Measurements from ENCODE around the gene RTL10.

The RTL10 gene, protein sequence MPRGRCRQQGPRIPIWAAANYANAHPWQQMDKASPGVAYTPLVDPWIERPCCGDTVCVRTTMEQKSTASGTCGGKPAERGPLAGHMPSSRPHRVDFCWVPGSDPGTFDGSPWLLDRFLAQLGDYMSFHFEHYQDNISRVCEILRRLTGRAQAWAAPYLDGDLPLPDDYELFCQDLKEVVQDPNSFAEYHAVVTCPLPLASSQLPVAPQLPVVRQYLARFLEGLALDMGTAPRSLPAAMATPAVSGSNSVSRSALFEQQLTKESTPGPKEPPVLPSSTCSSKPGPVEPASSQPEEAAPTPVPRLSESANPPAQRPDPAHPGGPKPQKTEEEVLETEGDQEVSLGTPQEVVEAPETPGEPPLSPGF

DNA sequence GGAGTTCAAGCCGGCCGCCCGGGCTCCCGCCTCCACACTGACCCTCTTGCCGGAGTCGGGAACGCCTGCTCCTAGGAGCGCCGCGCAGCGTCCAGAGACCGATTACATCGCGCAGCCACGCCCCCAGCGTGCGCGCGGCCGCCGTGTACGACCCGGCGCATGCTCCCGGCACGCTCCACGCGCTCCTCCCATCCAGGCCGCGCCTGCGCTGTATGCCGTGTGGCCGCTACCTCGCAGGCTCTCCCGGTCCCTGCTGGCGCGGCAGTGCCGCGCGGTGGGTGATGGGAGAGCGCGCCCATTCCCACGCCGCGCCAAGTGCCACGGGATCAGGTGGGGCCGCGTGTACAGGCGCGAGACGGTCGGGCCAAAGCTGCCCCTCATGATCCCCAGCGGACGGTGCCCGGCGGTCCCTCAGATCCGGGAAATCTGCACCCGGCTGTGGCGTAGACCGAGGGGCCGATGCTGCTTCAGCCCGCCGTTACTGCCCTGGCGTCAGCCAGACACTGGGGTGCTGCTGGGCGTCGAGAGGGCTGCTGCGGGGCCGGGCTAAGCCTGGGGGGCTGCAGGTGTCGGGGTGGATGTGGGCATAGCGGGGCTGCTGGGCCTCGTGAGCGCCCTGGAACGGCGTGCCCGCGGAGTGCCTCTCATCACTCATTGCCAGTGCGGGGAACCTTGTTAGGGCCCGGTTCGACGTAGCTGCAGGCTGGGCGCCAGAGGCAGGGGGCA is at the start of gene RTL10, which contains the start of gene GNB1L:
RTL10 (minus strand) TSS at position 97 of the 726 bp plus-strand sequence. CDS start 2,613 bp downstream, outside the sequence.
GNB1L (minus strand) TSS at position 97 of the 726 bp plus-strand sequence. CDS start 33,519 bp downstream, outside the sequence.
- Mint-ChIP-seq H3K27me3 (no peaks in the 10 kb centered on the region), H3K9me3 (no peaks in the 10 kb centered on the region), H3K27ac (peak within 1 kb of the TSS; percentile 95), H3K36me3 (ENCODE audit: low read depth) (peaks cover 37% of the 10 kb centered on the region), H3K4me1 (ENCODE audit: low read depth) (peaks cover 51% of the 10 kb centered on the region), H3K4me3 (peak within 1 kb of the TSS; percentile 96)

DNA sequence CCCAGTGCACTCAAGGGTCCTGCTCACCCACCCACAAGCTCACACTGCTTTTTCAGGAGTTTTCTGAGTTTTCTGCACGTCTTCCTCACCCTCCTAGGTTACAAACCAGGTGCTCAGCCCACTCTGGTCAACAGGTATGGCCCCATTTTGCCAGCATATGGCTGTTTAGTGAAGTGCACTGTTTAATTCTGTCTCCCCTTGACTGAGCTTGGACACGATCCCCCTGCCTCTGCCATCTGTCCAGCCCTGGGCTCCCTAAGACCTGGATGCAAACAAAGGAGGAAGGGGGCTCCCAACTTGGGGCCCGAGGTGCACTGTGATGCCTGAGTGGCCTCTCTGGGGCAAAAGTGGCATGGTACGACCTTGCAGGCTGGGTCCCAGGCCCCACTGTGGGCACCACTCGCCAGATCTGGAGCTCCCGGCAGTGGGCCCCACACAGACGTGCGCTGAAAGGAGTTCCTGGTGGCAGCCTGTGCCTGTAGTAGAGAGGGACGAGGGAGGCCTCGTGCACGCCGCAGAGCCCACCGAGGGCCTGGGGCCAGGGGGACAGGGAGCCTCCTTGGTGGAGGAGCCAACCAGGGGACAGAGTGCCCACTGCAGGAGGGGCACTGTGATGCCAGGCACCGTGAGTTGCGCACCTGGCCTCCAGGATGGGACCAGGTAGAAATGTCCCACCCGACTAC is 49.6 kb upstream of the RTL10 start:
- H3K4me3 Mint-ChIP-seq, result no peak overlapping the region
- H3K9me3 Mint-ChIP-seq, result no peaks in the 10 kb centered on the region
- H3K27ac Mint-ChIP-seq, result no peak overlapping the region
- no peaks in the 10 kb centered on the region for H3K27me3 Mint-ChIP-seq
- H3K36me3 Mint-ChIP-seq (ENCODE audit: low read depth), result peaks cover 8% of the 10 kb centered on the region
- H3K4me1 Mint-ChIP-seq (ENCODE audit: low read depth), result no peaks in the 10 kb centered on the region

DNA sequence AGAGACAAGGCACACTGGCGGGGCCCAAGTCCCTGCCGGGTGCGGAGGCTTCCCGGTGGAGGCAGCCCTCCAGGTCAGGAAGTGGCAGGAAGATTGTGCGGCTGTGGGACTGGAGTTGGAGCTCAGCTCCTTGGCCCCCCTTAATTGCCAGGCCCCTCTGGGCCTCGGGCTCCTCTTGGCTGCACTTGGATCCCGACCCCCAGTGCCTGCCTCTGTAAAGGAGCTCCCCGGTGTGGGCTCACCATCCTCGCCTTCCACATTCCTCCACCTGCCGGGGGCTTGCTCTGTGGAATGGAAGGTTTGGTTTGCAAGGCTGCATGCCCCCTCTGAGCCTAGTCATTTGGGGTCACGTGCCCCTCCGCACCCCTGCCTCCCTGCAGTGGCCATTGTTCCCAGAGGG is 48.8 kb upstream of the RTL10 start:
- Mint-ChIP-seq H3K9me3 (no peaks in the 10 kb centered on the region), H3K4me3 (no peak overlapping the region), H3K36me3 (ENCODE audit: low read depth) (peaks cover 8% of the 10 kb centered on the region), H3K27me3 (no peaks in the 10 kb centered on the region), H3K4me1 (ENCODE audit: low read depth) (no peaks in the 10 kb centered on the region), H3K27ac (no peak overlapping the region)

DNA sequence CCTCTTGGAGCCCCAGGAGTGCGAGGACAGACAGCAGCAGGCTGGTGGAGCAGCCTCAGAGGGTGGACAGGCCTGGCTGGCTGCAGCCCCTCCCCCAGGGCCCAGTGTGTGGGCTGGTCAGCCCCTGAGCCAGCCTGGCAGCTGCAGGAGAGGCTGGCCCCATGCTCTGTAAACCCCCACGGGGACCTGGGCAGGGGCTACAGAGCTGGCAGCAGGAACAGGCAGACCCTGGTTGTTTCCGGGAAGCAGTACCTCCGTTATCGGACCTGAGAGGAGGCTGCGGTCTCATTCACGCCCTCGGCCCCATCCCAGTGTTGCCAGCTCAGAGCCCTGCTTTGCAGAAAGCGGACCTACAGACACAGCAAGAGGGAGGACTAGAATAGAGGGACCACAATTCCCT is 48.4 kb upstream of the RTL10 start:
- H3K36me3 Mint-ChIP-seq (ENCODE audit: low read depth), result peaks cover 8% of the 10 kb centered on the region
- H3K9me3 Mint-ChIP-seq, result no peaks in the 10 kb centered on the region
- no peak overlapping the region for H3K27ac Mint-ChIP-seq
- no peak overlapping the region for H3K4me3 Mint-ChIP-seq
- H3K27me3 Mint-ChIP-seq, result no peaks in the 10 kb centered on the region
- no peaks in the 10 kb centered on the region for H3K4me1 Mint-ChIP-seq (ENCODE audit: low read depth)

DNA sequence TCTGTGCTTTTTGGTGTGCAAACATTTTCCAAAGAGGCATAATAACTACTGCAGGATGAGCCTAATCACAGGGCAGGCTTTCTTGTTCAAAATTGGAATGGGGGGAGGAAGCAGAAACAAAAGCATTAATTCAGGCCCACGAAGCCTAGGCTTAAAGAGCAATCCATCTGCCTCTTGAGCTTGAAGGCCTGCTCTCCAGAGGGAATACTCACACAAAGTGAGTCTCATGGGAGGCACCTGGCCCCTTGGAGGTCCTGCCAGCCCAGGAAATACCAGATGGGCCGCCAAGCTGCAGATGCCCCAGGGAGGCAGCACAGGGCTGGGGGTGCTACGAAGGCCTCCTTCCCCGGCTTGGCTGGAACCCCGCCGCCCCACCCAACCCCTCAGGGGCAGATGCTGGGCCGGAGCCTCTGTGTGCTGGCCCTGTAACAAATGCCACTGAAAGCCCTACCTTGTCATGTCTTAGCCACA is 47.6 kb upstream of the RTL10 start:
- H3K36me3 Mint-ChIP-seq (ENCODE audit: low read depth), result peaks cover 8% of the 10 kb centered on the region
- no peak overlapping the region for H3K27ac Mint-ChIP-seq
- no peak overlapping the region for H3K4me3 Mint-ChIP-seq
- H3K27me3 Mint-ChIP-seq, result no peaks in the 10 kb centered on the region
- H3K4me1 Mint-ChIP-seq (ENCODE audit: low read depth), result peaks cover 2% of the 10 kb centered on the region
- no peaks in the 10 kb centered on the region for H3K9me3 Mint-ChIP-seq

DNA sequence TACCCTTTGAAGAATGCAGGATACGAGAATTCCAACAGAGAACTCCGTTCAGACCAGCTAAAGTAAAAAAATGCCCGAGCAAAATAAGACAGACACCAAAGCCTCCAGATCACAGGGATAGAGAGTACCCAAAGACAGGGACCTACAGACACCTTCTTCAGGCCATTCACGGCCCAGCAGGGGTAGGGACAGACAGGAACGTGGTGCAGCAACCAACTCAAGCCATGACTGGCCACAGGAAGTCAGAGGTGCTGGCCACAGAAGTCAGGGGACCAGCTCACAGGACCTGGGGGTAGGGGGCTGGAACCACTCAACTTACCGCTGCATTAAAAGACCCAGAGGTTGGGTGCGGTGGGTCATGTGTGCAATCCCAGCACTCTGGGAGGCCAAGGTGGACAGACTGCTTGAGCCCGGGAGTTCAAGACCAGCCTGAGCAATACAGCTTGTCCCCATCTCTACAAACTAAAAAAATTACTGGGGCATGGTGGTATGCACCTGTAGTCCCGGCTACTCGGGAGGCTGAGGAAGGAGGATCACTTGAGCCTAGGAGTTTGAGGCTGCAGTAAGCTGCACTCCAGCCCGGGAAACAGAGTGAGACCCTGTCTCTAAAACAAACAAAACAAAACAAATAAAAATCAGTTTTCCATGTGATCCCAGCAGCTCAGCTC is 47.0 kb upstream of the RTL10 start:
- Mint-ChIP-seq H3K27ac (no peak overlapping the region), H3K27me3 (no peaks in the 10 kb centered on the region), H3K4me3 (no peak overlapping the region), H3K9me3 (no peaks in the 10 kb centered on the region), H3K4me1 (ENCODE audit: low read depth) (peaks cover 8% of the 10 kb centered on the region), H3K36me3 (ENCODE audit: low read depth) (peaks cover 8% of the 10 kb centered on the region)

DNA sequence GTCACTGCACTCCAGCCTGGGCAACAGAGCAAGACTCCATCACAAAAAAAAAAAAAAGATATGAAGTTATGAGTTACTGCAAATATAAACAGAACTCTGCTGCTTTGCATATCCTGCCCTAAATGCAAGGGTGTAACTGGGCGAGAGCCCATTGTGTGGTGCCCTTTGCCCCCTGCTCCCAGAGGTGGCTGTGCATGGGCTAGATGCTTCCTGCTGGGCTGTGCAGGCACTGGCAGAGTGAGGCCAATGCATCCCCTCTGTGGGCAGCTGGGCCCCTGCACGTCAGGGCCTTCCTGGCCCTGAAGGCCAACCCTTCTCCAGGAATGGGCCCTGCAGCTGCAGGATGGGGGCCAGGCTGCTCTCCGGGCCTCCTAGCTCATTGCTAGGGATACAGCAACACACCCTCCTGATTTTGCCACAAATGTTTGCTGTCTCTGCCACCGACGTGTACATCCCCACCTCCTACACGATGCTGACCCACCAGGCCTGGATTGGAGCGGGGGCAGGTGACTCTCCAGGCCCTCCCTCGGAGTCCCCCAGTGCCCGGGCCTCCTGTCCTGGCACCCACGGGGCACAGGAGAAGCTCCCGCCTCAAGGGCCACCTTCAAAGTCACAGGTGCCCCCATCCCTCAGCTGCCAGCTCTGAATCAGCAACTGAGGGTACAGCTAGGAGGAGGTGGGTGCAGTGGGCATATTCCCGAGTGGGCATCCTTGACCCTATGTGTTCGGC is 46.2 kb upstream of the RTL10 start:
- H3K9me3 Mint-ChIP-seq, result no peaks in the 10 kb centered on the region
- peaks cover 4% of the 10 kb centered on the region for H3K36me3 Mint-ChIP-seq (ENCODE audit: low read depth)
- no peak overlapping the region for H3K4me3 Mint-ChIP-seq
- H3K27ac Mint-ChIP-seq, result no peak overlapping the region
- H3K4me1 Mint-ChIP-seq (ENCODE audit: low read depth), result peaks cover 17% of the 10 kb centered on the region
- no peaks in the 10 kb centered on the region for H3K27me3 Mint-ChIP-seq

DNA sequence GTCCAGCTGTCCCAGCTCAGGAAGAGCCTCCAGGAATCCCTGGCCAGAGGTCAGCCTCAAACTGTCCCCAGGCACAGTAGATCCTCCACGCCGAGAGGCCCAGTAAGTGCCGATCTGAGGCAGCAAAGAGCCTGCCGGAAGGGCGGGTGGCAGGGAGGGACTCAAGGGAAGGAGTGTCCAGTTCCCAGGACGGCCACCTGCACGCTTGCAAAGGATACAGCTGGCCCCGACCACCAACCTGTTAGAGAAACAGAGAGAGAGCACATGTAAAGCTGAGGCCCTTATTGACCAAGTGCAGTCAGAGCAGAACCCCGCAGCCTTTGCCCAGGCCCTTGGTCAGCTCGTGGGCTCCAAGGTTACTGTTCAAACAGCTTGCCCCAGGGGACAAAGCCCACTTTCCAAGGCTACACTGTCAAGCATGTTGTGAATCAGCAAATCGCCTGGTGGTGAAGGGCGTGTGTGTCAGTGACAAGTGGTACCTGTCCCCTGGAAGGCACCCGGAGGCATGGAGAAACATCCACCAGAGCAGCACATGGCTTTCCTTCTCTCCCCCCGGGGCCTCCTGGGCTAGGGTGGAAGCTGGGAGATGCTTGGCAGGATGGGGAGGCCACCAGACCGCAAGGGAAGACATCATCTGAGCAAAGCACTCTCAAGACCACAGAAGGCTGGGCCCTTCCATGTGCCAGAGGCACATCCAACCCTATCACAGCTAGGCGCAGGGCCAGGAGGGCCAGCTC is 44.3 kb upstream of the RTL10 start:
- no peaks in the 10 kb centered on the region for H3K9me3 Mint-ChIP-seq
- peaks cover 27% of the 10 kb centered on the region for H3K4me1 Mint-ChIP-seq (ENCODE audit: low read depth)
- H3K4me3 Mint-ChIP-seq, result no peak overlapping the region
- H3K36me3 Mint-ChIP-seq (ENCODE audit: low read depth), result peaks cover 9% of the 10 kb centered on the region
- H3K27me3 Mint-ChIP-seq, result no peaks in the 10 kb centered on the region
- no peak overlapping the region for H3K27ac Mint-ChIP-seq

DNA sequence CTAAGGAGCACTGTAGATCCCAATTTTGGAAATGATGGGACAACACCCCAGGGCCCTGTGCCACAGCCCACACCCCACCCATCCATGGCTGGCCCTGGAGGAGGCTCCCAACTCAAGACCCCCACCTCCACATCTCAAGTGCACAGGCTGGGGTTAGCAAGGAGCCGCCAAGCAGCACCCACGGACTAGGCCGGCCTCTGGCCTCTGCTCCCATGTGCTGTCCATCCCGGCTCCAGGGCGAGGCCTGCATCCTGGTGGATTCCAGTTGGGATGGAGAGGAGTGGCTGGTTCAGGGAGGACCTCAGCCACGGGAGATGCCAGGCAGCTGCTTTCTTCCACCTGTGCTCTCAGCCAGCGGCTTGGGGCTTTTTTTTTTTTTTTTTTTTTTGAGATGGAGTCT is 43.5 kb upstream of the RTL10 start:
- Mint-ChIP-seq H3K4me3 (no peak overlapping the region), H3K9me3 (no peaks in the 10 kb centered on the region), H3K36me3 (ENCODE audit: low read depth) (peaks cover 14% of the 10 kb centered on the region), H3K27me3 (no peaks in the 10 kb centered on the region), H3K27ac (no peak overlapping the region), H3K4me1 (ENCODE audit: low read depth) (peaks cover 33% of the 10 kb centered on the region)

DNA sequence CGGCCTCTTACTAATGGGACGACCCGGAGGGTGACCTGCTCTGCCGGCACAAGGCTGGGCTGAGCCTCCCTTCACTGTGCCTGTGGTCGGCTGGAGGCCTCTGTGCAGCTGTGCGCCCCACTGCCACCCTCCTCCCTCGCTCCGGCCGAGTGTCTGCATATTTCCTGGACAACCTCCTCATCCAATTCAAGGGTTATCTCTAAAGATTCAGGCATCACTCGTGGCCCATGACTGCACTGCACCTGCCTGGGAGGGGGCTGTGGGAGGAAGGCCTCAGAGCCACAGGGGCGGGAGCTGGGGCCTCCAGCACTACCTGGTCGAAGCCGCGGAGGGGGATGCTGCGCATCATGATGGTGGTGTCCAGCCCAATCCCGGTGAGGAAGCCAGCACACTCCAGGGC is 43.1 kb upstream of the RTL10 start:
- Mint-ChIP-seq H3K4me1 (ENCODE audit: low read depth) (peaks cover 38% of the 10 kb centered on the region), H3K36me3 (ENCODE audit: low read depth) (peaks cover 14% of the 10 kb centered on the region), H3K27ac (no peak overlapping the region), H3K9me3 (no peaks in the 10 kb centered on the region), H3K4me3 (no peak overlapping the region), H3K27me3 (no peaks in the 10 kb centered on the region)

DNA sequence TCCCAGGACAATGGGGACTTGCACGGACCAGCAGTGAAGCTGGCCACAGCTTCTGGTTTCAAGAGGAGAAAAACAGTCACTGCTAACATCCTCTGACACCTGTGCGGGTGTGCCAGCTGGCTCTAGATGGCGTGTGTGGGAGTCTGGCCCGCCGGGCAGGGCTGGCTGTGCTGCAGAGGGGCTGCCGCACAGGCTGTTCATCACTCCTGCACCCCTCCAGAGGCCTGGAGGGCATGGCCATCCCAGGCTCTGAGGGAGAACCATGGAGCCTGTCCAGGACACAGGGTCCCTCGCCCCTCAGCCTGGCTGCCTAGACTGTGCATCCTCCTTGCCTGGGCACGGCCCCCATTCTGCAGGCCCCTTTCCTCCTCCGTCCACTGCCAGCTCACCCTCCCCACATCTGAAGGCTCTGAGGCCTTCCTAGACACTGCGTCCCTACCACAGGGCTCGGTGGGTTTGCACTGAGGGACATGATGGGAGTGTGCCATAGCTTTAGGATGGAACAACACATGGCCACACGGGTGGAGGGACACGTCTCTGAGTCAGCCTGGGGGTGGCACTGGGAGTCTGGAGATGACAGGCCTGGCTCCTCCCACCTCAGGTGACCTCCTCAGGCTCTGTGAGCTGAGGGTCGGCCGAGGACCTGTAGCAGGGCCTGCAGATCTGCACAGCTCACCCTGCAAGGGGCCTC is 42.1 kb upstream of the RTL10 start:
- Mint-ChIP-seq H3K36me3 (ENCODE audit: low read depth) (peaks cover 14% of the 10 kb centered on the region), H3K9me3 (no peaks in the 10 kb centered on the region), H3K27me3 (no peaks in the 10 kb centered on the region), H3K27ac (no peak overlapping the region), H3K4me1 (ENCODE audit: low read depth) (peaks cover 47% of the 10 kb centered on the region), H3K4me3 (no peak overlapping the region)

DNA sequence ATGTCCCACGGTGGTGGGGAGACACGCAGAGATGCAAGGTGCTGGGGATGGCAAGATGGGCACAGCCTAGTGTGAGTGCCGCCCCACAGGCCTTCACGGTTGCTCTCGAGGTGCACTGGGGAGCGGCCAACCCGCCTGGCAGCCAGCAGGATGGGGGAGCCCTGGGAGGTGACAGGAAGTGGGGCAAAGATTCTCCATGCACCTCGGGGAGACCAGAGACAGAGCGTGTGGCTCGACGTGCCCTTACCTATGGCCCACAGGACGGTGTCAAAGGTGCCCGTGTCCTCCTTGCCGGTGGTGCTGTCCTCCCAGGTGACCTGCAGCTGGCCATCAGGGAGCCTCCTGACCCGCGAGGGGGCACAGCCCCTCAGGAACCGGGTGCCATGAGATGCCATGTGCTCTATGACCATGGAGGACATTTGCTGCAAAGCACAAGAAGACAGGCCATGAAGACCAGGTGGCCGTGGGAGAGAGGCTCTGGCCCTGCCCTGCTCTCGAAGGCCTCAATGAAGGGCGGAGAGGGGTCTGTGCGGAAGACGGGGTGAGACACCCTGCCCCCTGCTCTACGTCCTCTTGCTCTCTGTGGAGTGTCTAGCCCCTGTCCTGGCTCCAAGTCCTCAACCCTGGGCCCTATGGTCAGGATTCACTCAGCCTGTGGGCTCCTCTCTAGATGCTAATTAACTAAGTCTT is 40.6 kb upstream of the RTL10 start:
- no peak overlapping the region for H3K4me3 Mint-ChIP-seq
- no peaks in the 10 kb centered on the region for H3K9me3 Mint-ChIP-seq
- peaks cover 10% of the 10 kb centered on the region for H3K36me3 Mint-ChIP-seq (ENCODE audit: low read depth)
- H3K27ac Mint-ChIP-seq, result no peak overlapping the region
- H3K27me3 Mint-ChIP-seq, result no peaks in the 10 kb centered on the region
- peaks cover 62% of the 10 kb centered on the region for H3K4me1 Mint-ChIP-seq (ENCODE audit: low read depth)

DNA sequence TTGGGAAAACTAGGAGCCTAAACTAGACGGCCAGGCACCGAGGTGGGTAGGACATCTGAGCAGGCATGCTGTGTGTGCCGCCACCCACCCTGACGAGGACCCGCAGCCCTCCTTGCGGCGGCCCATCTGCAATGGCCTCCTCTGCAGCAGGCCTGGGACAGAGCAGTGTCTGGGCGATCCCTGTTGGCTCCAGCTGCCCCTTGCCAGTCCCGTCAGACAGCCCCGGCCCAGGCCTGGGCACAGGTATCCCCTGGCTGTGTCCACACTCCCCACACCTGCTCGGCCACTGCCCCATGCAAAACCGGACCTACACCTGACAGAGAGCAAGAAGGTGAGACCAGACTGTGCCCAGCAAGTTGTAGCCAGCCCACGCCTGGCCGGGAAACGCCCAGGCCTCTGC is 38.7 kb upstream of the RTL10 start:
- Mint-ChIP-seq H3K4me1 (ENCODE audit: low read depth) (peaks cover 69% of the 10 kb centered on the region), H3K4me3 (no peak overlapping the region), H3K36me3 (ENCODE audit: low read depth) (peaks cover 10% of the 10 kb centered on the region), H3K27ac (no peak overlapping the region), H3K27me3 (no peaks in the 10 kb centered on the region), H3K9me3 (no peaks in the 10 kb centered on the region)

Data from stimulated activated naive CD8-positive, alpha-beta T cell treated with anti-CD3 and anti-CD28 coated beads, Interleukin-15, Interleukin-2, amounts not matched to agents 100 ng/mL and 50 ng/mL, for 24 hours (primary cell).